HepG2 (cell line): Measurements from ENCODE around the gene ATP6V0D1. TPM values are rescaled to one million over a fixed set of nuclear protein-coding genes. Genes with fewer than 3 reads are reported as not detected.

Experiments used
- MAFF ChIP-seq: IDR thresholded peaks from 2 replicates; pipeline ENCODE4 v1.6.1; 2011; ENCODE audit warnings: low read depth, low read length, improper control_type of control experiment
- MNT ChIP-seq: fragments of 450-650 bp; IDR thresholded peaks from 2 replicates; pipeline ENCODE4 v1.6.1; 2016
- NCOA2 ChIP-seq: sonication (generic); formaldehyde crosslinking; IDR thresholded peaks from 2 replicates; pipeline ENCODE4 v1.8.0; 2022; ENCODE audit warnings: inconsistent platforms
- POGK ChIP-seq: sonication (generic); formaldehyde crosslinking; conservative IDR thresholded peaks from 2 replicates; pipeline ENCODE4 v1.8.0; 2022; ENCODE audit warnings: mild to moderate bottlenecking, moderate library complexity, missing genetic modification reagents
- RORA ChIP-seq: sonication (generic); formaldehyde crosslinking; IDR thresholded peaks from 2 replicates; pipeline ENCODE4 v1.5.0; 2020; ENCODE audit warnings: mild to moderate bottlenecking, missing genetic modification reagents, moderate library complexity
- SYNCRIP ChIP-seq: fragments of 200-400 bp; formaldehyde crosslinking; IDR thresholded peaks from 2 replicates; pipeline ENCODE4 v1.6.1; 2018; ENCODE audit warnings: mild to moderate bottlenecking, low read depth, low read length; ENCODE audit not compliant: insufficient read depth
- TRAFD1 ChIP-seq: sonication (generic); formaldehyde crosslinking; IDR thresholded peaks from 2 replicates; pipeline ENCODE4 v1.5.1; 2020; ENCODE audit warnings: missing genetic modification reagents, mild to moderate bottlenecking, borderline replicate concordance
- ZNF556 ChIP-seq: sonication (generic); formaldehyde crosslinking; IDR thresholded peaks from 2 replicates; pipeline ENCODE4 v1.4.0; 2020; ENCODE audit warnings: mild to moderate bottlenecking, missing genetic modification reagents, borderline replicate concordance
- ZNF616 ChIP-seq: sonication (generic); formaldehyde crosslinking; IDR thresholded peaks from 2 replicates; pipeline ENCODE4 v1.5.0; 2020; ENCODE audit warnings: low read depth, mild to moderate bottlenecking, missing genetic modification reagents
- ZNF687 ChIP-seq: sonication (generic); formaldehyde crosslinking; IDR thresholded peaks from 2 replicates; pipeline ENCODE4 v1.5.1; 2020; ENCODE audit warnings: mild to moderate bottlenecking, missing genetic modification reagents, moderate library complexity
- ZNF768 ChIP-seq: sonication (generic); formaldehyde crosslinking; IDR thresholded peaks from 2 replicates; pipeline ENCODE4 v1.4.0; 2020; ENCODE audit warnings: missing genetic modification reagents
- polyA plus RNA-seq, 8 experiments: library from polyadenylated mRNA; depleted of rRNA in 3 of 8; stranded (reverse) in 7 of 8; unstranded in 1 of 8; fragments of >200 nt; fragmentation: Illumina TruSeq in 4 of 8; extraction: Trizol in 4 of 8; gene quantifications; 2 replicates each; pipeline versions ENCODE4 v1.2.1 to v1.2.3, GENCODE V29; 2011 to 2016; ENCODE audit warnings: low read depth in 4 of 8, missing spikeins in 1 of 8, mixed read lengths in 1 of 8; ENCODE audit not compliant: insufficient read depth in 1 of 8
- total RNA-seq, 5 experiments: library from RNA; depleted of rRNA; stranded (reverse); fragments of >200 nt; fragmentation: Illumina TruSeq; extraction: Trizol; gene quantifications; 2 replicates each; pipeline ENCODE4 v1.2.3, GENCODE V29; 2016; ENCODE audit warnings: low read depth in 1 of 5
- TF ChIP-seq, protein P1 (sequence below): sonication (generic); formaldehyde crosslinking; IDR thresholded peaks from 2 replicates; pipeline ENCODE4 v1.4.0; 2020; ENCODE audit warnings: mild to moderate bottlenecking, missing genetic modification reagents

Gene ATP6V0D1
- total and polyA plus RNA-seq, 2 of the 13 experiments (the other 11 are each of a cell fraction or from before 2014, with no cell fraction given) = 51.1 to 61.3 TPM

- TF ChIP-seq POGK (CRISPR knock-in tag) = no peak
- TF ChIP-seq ZNF768 (CRISPR knock-in tag) = 0 out of 2 replicates have a peak, but pooled peaks have one; percentile 24
- TF ChIP-seq, protein P1, sequence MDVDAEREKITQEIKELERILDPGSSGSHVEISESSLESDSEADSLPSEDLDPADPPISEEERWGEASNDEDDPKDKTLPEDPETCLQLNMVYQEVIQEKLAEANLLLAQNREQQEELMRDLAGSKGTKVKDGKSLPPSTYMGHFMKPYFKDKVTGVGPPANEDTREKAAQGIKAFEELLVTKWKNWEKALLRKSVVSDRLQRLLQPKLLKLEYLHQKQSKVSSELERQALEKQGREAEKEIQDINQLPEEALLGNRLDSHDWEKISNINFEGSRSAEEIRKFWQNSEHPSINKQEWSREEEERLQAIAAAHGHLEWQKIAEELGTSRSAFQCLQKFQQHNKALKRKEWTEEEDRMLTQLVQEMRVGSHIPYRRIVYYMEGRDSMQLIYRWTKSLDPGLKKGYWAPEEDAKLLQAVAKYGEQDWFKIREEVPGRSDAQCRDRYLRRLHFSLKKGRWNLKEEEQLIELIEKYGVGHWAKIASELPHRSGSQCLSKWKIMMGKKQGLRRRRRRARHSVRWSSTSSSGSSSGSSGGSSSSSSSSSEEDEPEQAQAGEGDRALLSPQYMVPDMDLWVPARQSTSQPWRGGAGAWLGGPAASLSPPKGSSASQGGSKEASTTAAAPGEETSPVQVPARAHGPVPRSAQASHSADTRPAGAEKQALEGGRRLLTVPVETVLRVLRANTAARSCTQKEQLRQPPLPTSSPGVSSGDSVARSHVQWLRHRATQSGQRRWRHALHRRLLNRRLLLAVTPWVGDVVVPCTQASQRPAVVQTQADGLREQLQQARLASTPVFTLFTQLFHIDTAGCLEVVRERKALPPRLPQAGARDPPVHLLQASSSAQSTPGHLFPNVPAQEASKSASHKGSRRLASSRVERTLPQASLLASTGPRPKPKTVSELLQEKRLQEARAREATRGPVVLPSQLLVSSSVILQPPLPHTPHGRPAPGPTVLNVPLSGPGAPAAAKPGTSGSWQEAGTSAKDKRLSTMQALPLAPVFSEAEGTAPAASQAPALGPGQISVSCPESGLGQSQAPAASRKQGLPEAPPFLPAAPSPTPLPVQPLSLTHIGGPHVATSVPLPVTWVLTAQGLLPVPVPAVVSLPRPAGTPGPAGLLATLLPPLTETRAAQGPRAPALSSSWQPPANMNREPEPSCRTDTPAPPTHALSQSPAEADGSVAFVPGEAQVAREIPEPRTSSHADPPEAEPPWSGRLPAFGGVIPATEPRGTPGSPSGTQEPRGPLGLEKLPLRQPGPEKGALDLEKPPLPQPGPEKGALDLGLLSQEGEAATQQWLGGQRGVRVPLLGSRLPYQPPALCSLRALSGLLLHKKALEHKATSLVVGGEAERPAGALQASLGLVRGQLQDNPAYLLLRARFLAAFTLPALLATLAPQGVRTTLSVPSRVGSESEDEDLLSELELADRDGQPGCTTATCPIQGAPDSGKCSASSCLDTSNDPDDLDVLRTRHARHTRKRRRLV (CRISPR knock-in tag) = no peak
- no peak for TF ChIP-seq RORA (CRISPR knock-in tag)
- no peak for TF ChIP-seq TRAFD1 (CRISPR knock-in tag)
- 0 out of 2 replicates have a peak, but pooled peaks have one; percentile 8 for TF ChIP-seq NCOA2 (CRISPR knock-in tag)
- peak; percentile 32 for TF ChIP-seq ZNF687 (CRISPR knock-in tag)
- no peak for TF ChIP-seq MNT
- no peak for TF ChIP-seq ZNF616 (CRISPR knock-in tag)
- TF ChIP-seq MAFF = no peak
- TF ChIP-seq SYNCRIP = no peak
- no peak; the same call in 1 of the 2 replicates for TF ChIP-seq ZNF556 (CRISPR knock-in tag)
Observed at GRCh38 chr16:67528222-67528869, 47.4 kb upstream of the ATP6V0D1 start, which contains the start of gene RIPOR1 (continued).
